H1 (cell line): ENCODE measurements around the gene TBC1D9. TPM values are rescaled to one million over a fixed set of nuclear protein-coding genes. Genes with fewer than 3 reads are reported as not detected.

Experiments used
- CTCF ChIA-PET: fragments of 300-600 bp; sonication (Branson Sonifier 250); formaldehyde crosslinking; loops from one replicate; lab custom pipeline; 2021; ENCODE audit not compliant: partially characterized antibody; lab: Charles Lee
- POLR2A ChIA-PET: fragments of 300-600 bp; sonication (Branson Sonifier 250); formaldehyde crosslinking; loops from one replicate; lab custom pipeline; 2021; ENCODE audit warnings: inconsistent platforms; ENCODE audit not compliant: partially characterized antibody; lab: Charles Lee
- DNase-seq, 2 experiments: peaks; one replicate each; pipeline versions ENCODE4 v3.0.0 to v3.0.0-alpha.2; 2010 to 2022; ENCODE audit warnings: low spot score in 2 of 2, low read depth in 1 of 2, mixed read lengths in 1 of 2
- FAIRE-seq: peaks from 2 replicates; lab custom pipeline; 2011; peaks lifted over from hg19 to GRCh38; lab: Jason Lieb, UNC
- H2AFZ ChIP-seq: 2 replicates; pipeline ENCODE4 v1.8.1; 2012; ENCODE audit warnings: low read length, inconsistent platforms
- H2AK5ac ChIP-seq: 2 replicates; pipeline ENCODE4 v1.6.1; 2013; ENCODE audit warnings: low read depth, low read length
- H2BK120ac ChIP-seq: replicated peaks from 2 replicates; pipeline ENCODE3; 2013; ENCODE audit warnings: low read depth, low read length, inconsistent platforms
- H2BK12ac ChIP-seq: 2 replicates; pipeline ENCODE4 v1.6.1; 2013; ENCODE audit warnings: low read depth, low read length
- H2BK15ac ChIP-seq: 2 replicates; pipeline ENCODE4 v1.6.1; 2013; ENCODE audit warnings: low read length
- H2BK20ac ChIP-seq: 2 replicates; pipeline ENCODE4 v1.6.1; 2013; ENCODE audit warnings: low read length
- H2BK5ac ChIP-seq: 2 replicates; pipeline ENCODE4 v1.6.1; 2013; ENCODE audit warnings: low read depth, low read length
- H3K14ac ChIP-seq: 2 replicates; pipeline ENCODE4 v1.6.1; 2013; ENCODE audit warnings: inconsistent platforms; ENCODE audit not compliant: insufficient read length
- H3K18ac ChIP-seq: 2 replicates; pipeline ENCODE4 v1.6.1; 2013; ENCODE audit warnings: low read length; ENCODE audit errors: extremely low read depth
- H3K23ac ChIP-seq: 2 replicates; pipeline ENCODE4 v1.6.1; 2013; ENCODE audit warnings: inconsistent platforms; ENCODE audit not compliant: insufficient read length
- H3K23me2 ChIP-seq: 2 replicates; pipeline ENCODE4 v1.6.1; 2013; ENCODE audit warnings: low read depth, low read length
- H3K27ac ChIP-seq: 2 replicates; pipeline ENCODE4 v1.6.1; 2011; ENCODE audit warnings: low read depth, low read length, inconsistent platforms
- H3K27me3 ChIP-seq, 4 experiments: replicated peaks in 1 of 4; 1 replicate in 1 of 4; 2 replicates in 3 of 4; pipeline versions ENCODE4 v1.6.1 to v1.8.1; 2011 to 2013; ENCODE audit warnings: low read length in 3 of 4, mild to moderate bottlenecking in 3 of 4, inconsistent platforms in 2 of 4, mixed read lengths in 2 of 4, moderate library complexity in 1 of 4; ENCODE audit not compliant: control insufficient read depth in 3 of 4, insufficient read depth in 3 of 4; ENCODE audit errors: extremely low read depth in 1 of 4
- H3K36me3 ChIP-seq, 4 experiments: 2 replicates each; pipeline versions ENCODE4 v1.6.1 to v1.8.1; 2011 to 2013; ENCODE audit warnings: mild to moderate bottlenecking in 4 of 4, low read length in 3 of 4, moderate library complexity in 2 of 4, control low read depth in 1 of 4, inconsistent platforms in 1 of 4; ENCODE audit not compliant: insufficient read depth in 4 of 4, control insufficient read depth in 2 of 4
- H3K4ac ChIP-seq: replicated peaks from 2 replicates; pipeline ENCODE3; 2013; ENCODE audit warnings: low read length, low read depth, mixed read lengths, inconsistent platforms; ENCODE audit not compliant: insufficient read length
- H3K4me1 ChIP-seq, 4 experiments: replicated peaks in 1 of 4; 1 replicate in 1 of 4; 2 replicates in 3 of 4; pipeline versions ENCODE4 v1.6.1 to v1.8.1; 2011 to 2013; ENCODE audit warnings: low read length in 3 of 4, inconsistent platforms in 2 of 4, mixed read lengths in 1 of 4; ENCODE audit not compliant: insufficient read depth in 4 of 4, control insufficient read depth in 3 of 4
- H3K4me2 ChIP-seq, 2 experiments: 2 replicates each; pipeline versions ENCODE4 v1.6.1 to v1.8.1; 2011 to 2013; ENCODE audit warnings: low read depth in 2 of 2, low read length in 2 of 2, control low read depth in 1 of 2, inconsistent platforms in 1 of 2, mild to moderate bottlenecking in 1 of 2; ENCODE audit not compliant: insufficient read depth in 1 of 2
- H3K4me3 ChIP-seq, 4 experiments: fragments of 200-600, 300-600 bp in 1 of 4; sonication (generic), shearing (Covaris generic), sonication (Bioruptor Twin) in 1 of 4; 2 replicates each; pipeline versions ENCODE4 v1.5.1 to v1.8.1; 2011 to 2016; ENCODE audit warnings: low read length in 4 of 4, low read depth in 3 of 4, control low read depth in 2 of 4, inconsistent platforms in 2 of 4, mild to moderate bottlenecking in 2 of 4, mixed read lengths in 1 of 4, moderate library complexity in 1 of 4; ENCODE audit not compliant: insufficient read depth in 2 of 4; ENCODE audit errors: extremely low read depth in 1 of 4
- H3K56ac ChIP-seq: replicated peaks from 2 replicates; pipeline ENCODE3; 2013; ENCODE audit warnings: low read depth, mild to moderate bottlenecking, mixed read lengths, low read length, inconsistent platforms; ENCODE audit not compliant: insufficient read length
- H3K79me1 ChIP-seq: 2 replicates; pipeline ENCODE4 v1.6.1; 2013; ENCODE audit warnings: low read depth, low read length, control low read depth
- H3K79me2 ChIP-seq, 2 experiments: 2 replicates each; pipeline versions ENCODE4 v1.6.1 to v1.8.1; 2012 to 2013; ENCODE audit warnings: low read length in 2 of 2, mild to moderate bottlenecking in 2 of 2, inconsistent platforms in 1 of 2; ENCODE audit not compliant: insufficient read depth in 2 of 2, control insufficient read depth in 1 of 2
- H3K9ac ChIP-seq, 4 experiments: replicated peaks in 1 of 4; 1 replicate in 1 of 4; 2 replicates in 3 of 4; pipeline versions ENCODE4 v1.6.1 to v1.8.1; 2011 to 2013; ENCODE audit warnings: low read depth in 3 of 4, low read length in 3 of 4, control low read depth in 2 of 4, mild to moderate bottlenecking in 2 of 4, moderate library complexity in 2 of 4, inconsistent platforms in 1 of 4; ENCODE audit errors: extremely low read depth in 1 of 4
- H3K9me3 ChIP-seq, 2 experiments: 2 replicates each; pipeline versions ENCODE4 v1.6.1 to v1.8.1; 2012 to 2013; ENCODE audit warnings: mild to moderate bottlenecking in 2 of 2, moderate library complexity in 2 of 2, control low read depth in 1 of 2, inconsistent platforms in 1 of 2, low read depth in 1 of 2, low read length in 1 of 2, mixed read lengths in 1 of 2; ENCODE audit not compliant: insufficient read depth in 2 of 2
- H4K20me1 ChIP-seq, 2 experiments: replicated peaks in 1 of 2; 2 replicates each; pipeline versions ENCODE3 to v1.8.1; 2011 to 2013; ENCODE audit warnings: inconsistent platforms in 2 of 2, low read length in 2 of 2, mild to moderate bottlenecking in 1 of 2; ENCODE audit not compliant: insufficient read depth in 2 of 2, control insufficient read depth in 1 of 2
- H4K5ac ChIP-seq: 2 replicates; pipeline ENCODE4 v1.6.1; 2013; ENCODE audit warnings: low read length, low read depth, mixed read lengths, inconsistent platforms; ENCODE audit not compliant: insufficient read length
- H4K8ac ChIP-seq: 2 replicates; pipeline ENCODE4 v1.8.0; 2013; ENCODE audit warnings: mild to moderate bottlenecking, moderate library complexity, low read length, inconsistent platforms; ENCODE audit not compliant: insufficient read depth; ENCODE audit errors: extremely low read depth
- H4K91ac ChIP-seq: replicated peaks from 2 replicates; pipeline ENCODE3; 2013; ENCODE audit warnings: low read length, mixed read lengths, inconsistent platforms; ENCODE audit not compliant: insufficient read length
- ASH2L ChIP-seq: fragments of 200-600, 300-600 bp; sonication (generic); IDR thresholded peaks from one replicate; pipeline ENCODE4 v1.7.1; 2017; ENCODE audit warnings: low read length
- ATF2 ChIP-seq: IDR thresholded peaks from 2 replicates; pipeline ENCODE4 v1.6.1; 2012; ENCODE audit warnings: low read length, inconsistent platforms
- CBX8 ChIP-seq: fragments of 300-800, 300-1000 bp; sonication (generic); IDR thresholded peaks from 2 replicates; pipeline ENCODE4 v1.7.1; 2016; ENCODE audit warnings: low read depth, low read length, borderline replicate concordance
- CEBPB ChIP-seq: IDR thresholded peaks from 2 replicates; pipeline ENCODE4 v1.6.1; 2012; ENCODE audit warnings: low read depth, low read length
- CHD1 ChIP-seq: IDR thresholded peaks from 2 replicates; pipeline ENCODE4 v1.6.1; 2012; ENCODE audit warnings: low read depth, low read length, improper control_type of control experiment
- CREB1 ChIP-seq: IDR thresholded peaks from 2 replicates; pipeline ENCODE4 v1.6.1; 2012; ENCODE audit warnings: inconsistent platforms
- GABPA ChIP-seq: IDR thresholded peaks from 2 replicates; pipeline ENCODE4 v1.6.1; 2011; ENCODE audit warnings: mild to moderate bottlenecking, low read length, moderate library complexity, borderline replicate concordance; ENCODE audit not compliant: insufficient read depth
- MAX ChIP-seq: IDR thresholded peaks from 2 replicates; pipeline ENCODE4 v1.6.1; 2012; ENCODE audit warnings: inconsistent platforms
- POU5F1 ChIP-seq: IDR thresholded peaks from 2 replicates; pipeline ENCODE4 v1.6.1; 2011; ENCODE audit warnings: low read depth, mild to moderate bottlenecking, low read length, moderate library complexity
- RXRA ChIP-seq: IDR thresholded peaks from 2 replicates; pipeline ENCODE4 v1.6.1; 2011; ENCODE audit warnings: low read depth, mild to moderate bottlenecking, low read length, moderate library complexity; ENCODE audit not compliant: insufficient read depth
- TAF7 ChIP-seq: optimal IDR thresholded peaks from 2 replicates; pipeline ENCODE3; 2011; ENCODE audit warnings: low read depth, mild to moderate bottlenecking, inconsistent platforms, low read length, moderate library complexity, borderline replicate concordance
- TBP ChIP-seq: IDR thresholded peaks from 2 replicates; pipeline ENCODE4 v1.6.1; 2011; ENCODE audit warnings: low read depth, low read length, improper control_type of control experiment
- TEAD4 ChIP-seq: IDR thresholded peaks from 2 replicates; pipeline ENCODE4 v1.6.1; 2012; ENCODE audit warnings: low read depth, low read length, inconsistent platforms, mixed read lengths
- WGBS, 2 experiments: shearing (Covaris generic) in 1 of 2; methylation state at CpG; one replicate each; pipeline versions ENCODE4 v1.1.6 to v1.1.7; 2013 to 2015; ENCODE audit warnings: low lambda C conversion rate in 2 of 2, mixed read lengths in 2 of 2, inconsistent platforms in 1 of 2, low coverage in 1 of 2, missing lambda C conversion rate in 1 of 2; ENCODE audit not compliant: insufficient replicate concordance in 2 of 2, insufficient coverage in 1 of 2, insufficient read length in 1 of 2; ENCODE audit errors: extremely low coverage in 1 of 2, missing lambda C conversion rate in 1 of 2; 5-methylcytosine and 5-hydroxymethylcytosine counted together
- polyA plus RNA-seq, 7 experiments: library from polyadenylated mRNA; depleted of rRNA in 3 of 7; stranded (reverse) in 5 of 7; unstranded in 2 of 7; fragments of >200 nt in 5 of 7; fragments of 200-250 nt in 2 of 7; gene quantifications; 1 replicate in 5 of 7; 2 replicates in 1 of 7; 4 replicates in 1 of 7; pipeline versions ENCODE4 v1.2.1 to v1.2.3, GENCODE V29; 2011 to 2013; ENCODE audit warnings: missing spikeins in 2 of 7, mixed read lengths in 2 of 7
- total RNA-seq: library from RNA; stranded (reverse); fragmentation: NEBNext Ultra II Directional; extraction: Animal tissue kit (Norgen Biotek cat#: 25700); gene quantifications from 2 replicates; pipeline ENCODE4 v1.2.1, GENCODE V29; 2021

The TBC1D9 gene
- total and polyA plus RNA-seq, 2 of the 8 experiments (the other 6 are each of a cell fraction or from before 2014, with no cell fraction given) = 0.94 to 1.0 TPM

GRCh38 chr4:140707325-140707724 is 48.9 kb downstream of the TBC1D9 start:
- no peak overlapping the region for H2BK12ac ChIP-seq
- H4K91ac ChIP-seq = no peak overlapping the region
- FAIRE-seq (no peak), DNase-seq (no peak)
- POLR2A ChIA-PET = no interaction called here
- no peak overlapping the region for H3K27ac ChIP-seq
- TF ChIP-seq CREB1 (no peak), TBP (no peak), CHD1 (no peak), MAX (no peak), CBX8 (no peak), POU5F1 (no peak), CEBPB (no peak), ATF2 (no peak), RXRA (no peak), TEAD4 (no peak), ASH2L (no peak), GABPA (no peak), TAF7 (no peak)
- H3K56ac ChIP-seq = no peak overlapping the region
- no peak overlapping the region for H3K9ac ChIP-seq
- H3K9me3 ChIP-seq = peaks cover 6 to 8% of the 10 kb centered on the region in 2 experiments
- WGBS, 2 experiments = 92% methylated on average over 1 of the region's 1 CpG; no CpG with 5 or more reads in 1 of the 2 experiments
- H2BK20ac ChIP-seq = no peak overlapping the region
- H3K36me3 ChIP-seq = no peaks in the 10 kb centered on the region
- no peak overlapping the region for H2BK15ac ChIP-seq
- no peaks in the 10 kb centered on the region for H4K20me1 ChIP-seq
- no peak overlapping the region for H2BK5ac ChIP-seq
- H3K23me2 ChIP-seq = no peaks in the 10 kb centered on the region; the same call in 1 of the 2 replicates
- no peak overlapping the region for H3K23ac ChIP-seq
- H2BK120ac ChIP-seq = no peak overlapping the region
- H3K4me3 ChIP-seq = no peak overlapping the region
- H3K4me2 ChIP-seq = no peak overlapping the region
- H3K4ac ChIP-seq = no peak overlapping the region
- H3K79me1 ChIP-seq = no peaks in the 10 kb centered on the region
- H4K8ac ChIP-seq = no peak overlapping the region
- H3K27me3 ChIP-seq = no peaks in the 10 kb centered on the region
- CTCF ChIA-PET = interaction anchor here (0.6 kb wide), 1 partner anchor 27 kb away, joined by 3 read pairs; no protein-coding TSS in a partner anchor
- H3K14ac ChIP-seq = no peak overlapping the region
- H3K4me1 ChIP-seq = no peaks in the 10 kb centered on the region; a peak in 1 of 7 replicates
- H2AK5ac ChIP-seq = no peak overlapping the region
- H3K18ac ChIP-seq = no peak overlapping the region
- H2AFZ ChIP-seq = no peak overlapping the region
- H3K79me2 ChIP-seq = no peaks in the 10 kb centered on the region
- H4K5ac ChIP-seq = no peak overlapping the region
